Central memory CD8-positive, alpha-beta T cell (primary cell): ENCODE data around the gene PTPRCAP.
A peak's percentile ranks its signal among the peaks of the same experiment; 100 is the strongest.
"Not testable (repeated sequence)": the region's sequence is repeated elsewhere in the genome, so short reads cannot be mapped to it uniquely, and the experiment has no call there.

Experiments used
- ATAC-seq: fragments of 150-1000 bp; cut with Tn5 transposase; replicated peaks from 2 replicates; pipeline ENCODE4 v1.10.0; 2022; ENCODE audit warnings: mild to moderate bottlenecking, moderate FRiP score, moderate number of reproducible peaks; ENCODE audit not compliant: poor library complexity, severe bottlenecking; ENCODE audit errors: extremely low read depth
- DNase-seq, 2 donors: peaks; one replicate each; pipeline ENCODE4 v3.0.0; 2021; ENCODE audit warnings: low spot score in 2 of 2
- H3K27ac Mint-ChIP-seq: one replicate; pipeline ENCODE4 v1.8.0; 2022; ENCODE audit warnings: low read depth, mild to moderate bottlenecking, moderate library complexity, mixed read lengths
- H3K27me3 Mint-ChIP-seq: one replicate; pipeline ENCODE4 v1.8.0; 2022; ENCODE audit warnings: mixed read lengths
- H3K36me3 Mint-ChIP-seq: one replicate; pipeline ENCODE4 v1.8.0; 2022; ENCODE audit warnings: mild to moderate bottlenecking, moderate library complexity, mixed read lengths; ENCODE audit not compliant: insufficient read depth
- H3K4me1 Mint-ChIP-seq: one replicate; pipeline ENCODE4 v1.8.0; 2022; ENCODE audit warnings: mixed read lengths
- H3K4me3 Mint-ChIP-seq: one replicate; pipeline ENCODE4 v1.8.0; 2022; ENCODE audit warnings: mild to moderate bottlenecking, moderate library complexity, mixed read lengths
- H3K9me3 Mint-ChIP-seq: one replicate; pipeline ENCODE4 v1.8.0; 2022; ENCODE audit warnings: mixed read lengths

PTPRCAP gene

GRCh38 chr11:67434395-67434881, 3.0 kb downstream of the PTPRCAP start:
- Mint-ChIP-seq H3K27me3 (no peaks in the 10 kb centered on the region), H3K27ac (peak overlapping the region; percentile 62), H3K4me1 (peaks cover 55% of the 10 kb centered on the region), H3K36me3 (peaks cover 60% of the 10 kb centered on the region), H3K4me3 (peak overlapping the region; percentile 96), H3K9me3 (no peaks in the 10 kb centered on the region)
- no peak for ATAC-seq
- DNase-seq: no peak

GRCh38 chr11:67433536-67434394, 3.7 kb downstream of the PTPRCAP start:
- H3K27ac Mint-ChIP-seq: peak overlapping the region; percentile 62
- H3K36me3 Mint-ChIP-seq: peaks cover 57% of the 10 kb centered on the region
- H3K4me1 Mint-ChIP-seq: peaks cover 52% of the 10 kb centered on the region
- H3K4me3 Mint-ChIP-seq: peak overlapping the region; percentile 96
- DNase-seq (no peak), ATAC-seq (no peak)
- no peaks in the 10 kb centered on the region for H3K9me3 Mint-ChIP-seq
- H3K27me3 Mint-ChIP-seq: no peaks in the 10 kb centered on the region

- Mint-ChIP-seq H3K4me1 (peaks cover 54% of the 10 kb centered on the region), H3K27me3 (no peaks in the 10 kb centered on the region), H3K27ac (peak overlapping the region; percentile 62), H3K9me3 (no peaks in the 10 kb centered on the region), H3K4me3 (peak overlapping the region; percentile 96), H3K36me3 (peaks cover 63% of the 10 kb centered on the region)
- ATAC-seq: no peak
- DNase-seq: no peak
Measured at GRCh38 chr11:67432655-67433349, 4.7 kb downstream of the PTPRCAP start.

- Mint-ChIP-seq H3K27me3 (no peaks in the 10 kb centered on the region), H3K9me3 (no peaks in the 10 kb centered on the region), H3K36me3 (peaks cover 54% of the 10 kb centered on the region), H3K27ac (no peak overlapping the region), H3K4me3 (peak overlapping the region; percentile 55), H3K4me1 (peaks cover 51% of the 10 kb centered on the region)
- no peak for DNase-seq
- no peak for ATAC-seq
Measured at GRCh38 chr11:67431346-67432249, 5.9 kb downstream of the PTPRCAP start.

GRCh38 chr11:67429722-67430121, 7.8 kb downstream of the PTPRCAP start:
- Mint-ChIP-seq H3K9me3 (no peaks in the 10 kb centered on the region), H3K36me3 (peaks cover 42% of the 10 kb centered on the region), H3K4me1 (peaks cover 41% of the 10 kb centered on the region), H3K27ac (no peak overlapping the region), H3K4me3 (peak overlapping the region; percentile 90), H3K27me3 (no peaks in the 10 kb centered on the region)
- DNase-seq: no peak
- no peak for ATAC-seq

- Mint-ChIP-seq H3K4me3 (peak overlapping the region; percentile 90), H3K36me3 (peaks cover 37% of the 10 kb centered on the region), H3K9me3 (no peaks in the 10 kb centered on the region), H3K27me3 (no peaks in the 10 kb centered on the region), H3K4me1 (peaks cover 41% of the 10 kb centered on the region), H3K27ac (peak overlapping the region; percentile 96)
- DNase-seq (no peak), ATAC-seq (no peak)
Measured at GRCh38 chr11:67429038-67429668, 8.3 kb downstream of the PTPRCAP start.

- H3K27me3 Mint-ChIP-seq: no peaks in the 10 kb centered on the region
- DNase-seq (peak; percentile 98 to 99), ATAC-seq (peak; percentile 86)
- H3K27ac Mint-ChIP-seq: peak within 1 kb of the TSS; percentile 96
- H3K9me3 Mint-ChIP-seq: no peaks in the 10 kb centered on the region
- H3K36me3 Mint-ChIP-seq: peaks cover 31% of the 10 kb centered on the region
- H3K4me3 Mint-ChIP-seq: peak within 1 kb of the TSS; percentile 90
- peaks cover 32% of the 10 kb centered on the region for H3K4me1 Mint-ChIP-seq
Measured at GRCh38 chr11:67428052-67429001, 9.2 kb downstream of the PTPRCAP start, which contains the start of gene RPS6KB2. TSS of gene RPS6KB2 (plus strand) at chr11:67428494. CDS start at chr11:67428546, 52 bp downstream.

GRCh38 chr11:67427364-67427859, 10.1 kb downstream of the PTPRCAP start:
- peak overlapping the region; percentile 90 for H3K4me3 Mint-ChIP-seq
- not testable (repeated sequence) for ATAC-seq, H3K9me3 Mint-ChIP-seq, H3K27me3 Mint-ChIP-seq, DNase-seq
- peaks cover 26% of the 10 kb centered on the region for H3K36me3 Mint-ChIP-seq
- peaks cover 31% of the 10 kb centered on the region for H3K4me1 Mint-ChIP-seq
- peak overlapping the region; percentile 96 for H3K27ac Mint-ChIP-seq

DNA sequence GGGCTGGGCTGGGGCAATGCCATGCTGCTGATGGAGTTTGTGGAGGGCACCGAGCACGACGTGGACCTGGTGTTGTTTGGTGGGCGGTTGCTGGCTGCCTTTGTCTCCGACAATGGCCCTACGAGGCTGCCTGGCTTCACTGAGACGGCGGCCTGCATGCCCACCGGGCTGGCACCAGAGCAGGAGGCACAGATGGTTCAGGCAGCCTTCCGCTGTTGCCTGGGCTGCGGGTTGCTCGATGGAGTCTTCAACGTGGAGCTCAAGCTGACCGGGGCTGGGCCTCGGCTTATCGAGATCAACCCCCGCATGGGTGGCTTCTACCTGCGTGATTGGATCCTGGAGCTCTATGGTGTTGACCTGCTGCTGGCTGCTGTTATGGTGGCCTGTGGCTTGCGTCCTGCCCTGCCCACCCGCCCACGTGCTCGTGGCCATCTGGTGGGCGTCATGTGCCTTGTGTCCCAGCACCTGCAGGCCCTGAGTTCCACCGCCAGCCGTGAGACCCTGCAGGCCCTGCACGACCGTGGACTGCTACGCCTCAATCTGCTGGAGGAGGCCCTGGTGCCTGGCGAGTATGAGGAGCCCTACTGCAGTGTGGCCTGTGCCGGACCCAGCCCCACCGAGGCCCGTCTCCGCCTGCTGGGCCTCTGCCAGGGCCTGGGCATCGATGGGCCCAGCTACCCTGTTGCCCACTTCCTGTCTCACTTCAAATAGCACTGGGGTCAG, 13.4 kb downstream of the PTPRCAP start:
- DNase-seq (no peak), ATAC-seq (no peak)
- H3K4me3 Mint-ChIP-seq: no peak overlapping the region
- peaks cover 12% of the 10 kb centered on the region for H3K36me3 Mint-ChIP-seq
- no peaks in the 10 kb centered on the region for H3K27me3 Mint-ChIP-seq
- no peaks in the 10 kb centered on the region for H3K9me3 Mint-ChIP-seq
- H3K4me1 Mint-ChIP-seq: peaks cover 38% of the 10 kb centered on the region
- peak overlapping the region; percentile 55 for H3K27ac Mint-ChIP-seq

- Mint-ChIP-seq H3K27ac (no peak overlapping the region), H3K36me3 (peaks cover 7% of the 10 kb centered on the region), H3K27me3 (no peaks in the 10 kb centered on the region), H3K4me1 (peaks cover 36% of the 10 kb centered on the region), H3K9me3 (no peaks in the 10 kb centered on the region), H3K4me3 (no peak overlapping the region)
- DNase-seq (no peak), ATAC-seq (no peak)
Measured at GRCh38 chr11:67423466-67423865, 14.0 kb downstream of the PTPRCAP start.
